ENCODE data around the gene TGIF2. TPM values are rescaled to one million over a fixed set of nuclear protein-coding genes. Genes with fewer than 3 reads are reported as not detected.

Gene TGIF2
- total and polyA plus RNA-seq, 2 of the 13 experiments (the other 11 are each of a cell fraction or from before 2014, with no cell fraction given) = 41.3 to 53.9 TPM

DNA sequence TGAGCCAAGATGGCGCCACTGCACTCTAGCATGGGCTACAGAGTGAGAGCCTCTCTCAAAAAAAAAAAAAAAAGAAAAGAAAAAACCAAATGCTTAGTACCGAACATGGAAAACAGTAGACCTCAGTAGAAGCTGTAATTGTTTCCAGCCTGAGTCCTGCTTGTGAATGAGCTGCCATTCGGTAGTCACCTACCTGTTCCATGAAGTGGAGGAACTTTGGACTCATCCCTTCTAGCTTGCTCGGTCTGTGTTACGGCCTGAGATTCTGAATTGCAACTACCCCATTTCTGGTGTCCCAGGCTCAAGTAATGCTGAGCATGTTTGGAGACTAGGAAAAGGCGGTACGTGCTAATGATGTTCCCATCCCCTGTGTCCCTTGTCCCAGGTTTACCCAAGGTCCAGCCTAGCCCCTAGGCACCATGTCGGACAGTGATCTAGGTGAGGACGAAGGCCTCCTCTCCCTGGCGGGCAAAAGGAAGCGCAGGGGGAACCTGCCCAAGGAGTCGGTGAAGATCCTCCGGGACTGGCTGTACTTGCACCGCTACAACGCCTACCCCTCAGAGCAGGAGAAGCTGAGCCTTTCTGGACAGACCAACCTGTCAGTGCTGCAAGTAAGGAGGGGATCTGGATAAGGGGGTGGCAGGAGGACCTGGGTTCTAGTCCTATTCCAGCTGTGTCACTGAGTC is 5.1 kb downstream of the TGIF2 start (continued):
- 0 out of 2 replicates have a peak, but pooled peaks have one; percentile 52 for TF ChIP-seq RARG (CRISPR knock-in tag; IDR thresholded peaks at IDR 0.05; ENCODE audit: low read depth)
- TF ChIP-seq XRCC5 (optimal IDR thresholded peaks at IDR 0.05; ENCODE audit: low read length) = peak; percentile 31
- TF ChIP-seq, protein P1, sequence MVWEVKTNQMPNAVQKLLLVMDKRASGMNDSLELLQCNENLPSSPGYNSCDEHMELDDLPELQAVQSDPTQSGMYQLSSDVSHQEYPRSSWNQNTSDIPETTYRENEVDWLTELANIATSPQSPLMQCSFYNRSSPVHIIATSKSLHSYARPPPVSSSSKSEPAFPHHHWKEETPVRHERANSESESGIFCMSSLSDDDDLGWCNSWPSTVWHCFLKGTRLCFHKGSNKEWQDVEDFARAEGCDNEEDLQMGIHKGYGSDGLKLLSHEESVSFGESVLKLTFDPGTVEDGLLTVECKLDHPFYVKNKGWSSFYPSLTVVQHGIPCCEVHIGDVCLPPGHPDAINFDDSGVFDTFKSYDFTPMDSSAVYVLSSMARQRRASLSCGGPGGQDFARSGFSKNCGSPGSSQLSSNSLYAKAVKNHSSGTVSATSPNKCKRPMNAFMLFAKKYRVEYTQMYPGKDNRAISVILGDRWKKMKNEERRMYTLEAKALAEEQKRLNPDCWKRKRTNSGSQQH (CRISPR knock-in tag; IDR thresholded peaks at IDR 0.05; ENCODE audit: low read depth) = 0 out of 2 replicates have a peak, but pooled peaks have one; percentile 48
- TF ChIP-seq ZNF605 (CRISPR knock-in tag; IDR thresholded peaks at IDR 0.05) = 0 out of 2 replicates have a peak, but pooled peaks have one; percentile 25
- no peak for TF ChIP-seq ZNF3 (CRISPR knock-in tag; IDR thresholded peaks at IDR 0.05)
- peak; percentile 44; the same call in 1 of the 2 replicates for TF ChIP-seq HNF4A (CRISPR knock-in tag; IDR thresholded peaks at IDR 0.05)
- TF ChIP-seq TBX3 (IDR thresholded peaks at IDR 0.05; ENCODE audit: borderline replicate concordance) = 0 out of 2 replicates have a peak, but pooled peaks have one; percentile 20
- TF ChIP-seq ZSCAN12 (CRISPR knock-in tag; IDR thresholded peaks at IDR 0.05) = no peak
- TF ChIP-seq, protein P2, sequence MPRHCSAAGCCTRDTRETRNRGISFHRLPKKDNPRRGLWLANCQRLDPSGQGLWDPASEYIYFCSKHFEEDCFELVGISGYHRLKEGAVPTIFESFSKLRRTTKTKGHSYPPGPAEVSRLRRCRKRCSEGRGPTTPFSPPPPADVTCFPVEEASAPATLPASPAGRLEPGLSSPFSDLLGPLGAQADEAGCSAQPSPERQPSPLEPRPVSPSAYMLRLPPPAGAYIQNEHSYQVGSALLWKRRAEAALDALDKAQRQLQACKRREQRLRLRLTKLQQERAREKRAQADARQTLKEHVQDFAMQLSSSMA (CRISPR knock-in tag; IDR thresholded peaks at IDR 0.05) = 0 out of 2 replicates have a peak, but pooled peaks have one; percentile 37
- TF ChIP-seq ATF7 (IDR thresholded peaks at IDR 0.05) = no peak
- TF ChIP-seq ATF7 (CRISPR knock-in tag; IDR thresholded peaks at IDR 0.05) = 0 out of 2 replicates have a peak, but pooled peaks have one; percentile 37
- TF ChIP-seq ZFX (CRISPR knock-in tag; IDR thresholded peaks at IDR 0.05; ENCODE audit: low read depth) = peak; percentile 32; the same call in 1 of the 2 replicates
- TF ChIP-seq, protein P3, sequence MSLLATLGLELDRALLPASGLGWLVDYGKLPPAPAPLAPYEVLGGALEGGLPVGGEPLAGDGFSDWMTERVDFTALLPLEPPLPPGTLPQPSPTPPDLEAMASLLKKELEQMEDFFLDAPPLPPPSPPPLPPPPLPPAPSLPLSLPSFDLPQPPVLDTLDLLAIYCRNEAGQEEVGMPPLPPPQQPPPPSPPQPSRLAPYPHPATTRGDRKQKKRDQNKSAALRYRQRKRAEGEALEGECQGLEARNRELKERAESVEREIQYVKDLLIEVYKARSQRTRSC (CRISPR knock-in tag; IDR thresholded peaks at IDR 0.05; ENCODE audit: low read depth) = 0 out of 2 replicates have a peak, but pooled peaks have one; percentile 32
- no peak for TF ChIP-seq JUN (CRISPR knock-in tag; IDR thresholded peaks at IDR 0.05)
- 0 out of 2 replicates have a peak, but pooled peaks have one; percentile 6 for TF ChIP-seq ZNF567 (CRISPR knock-in tag; IDR thresholded peaks at IDR 0.05; ENCODE audit: borderline replicate concordance)
- peak; percentile 18; the same call in 1 of the 2 replicates for TF ChIP-seq FOXM1 (CRISPR knock-in tag; IDR thresholded peaks at IDR 0.05)
